ENCODE measurements around the gene VILL.

DNA sequence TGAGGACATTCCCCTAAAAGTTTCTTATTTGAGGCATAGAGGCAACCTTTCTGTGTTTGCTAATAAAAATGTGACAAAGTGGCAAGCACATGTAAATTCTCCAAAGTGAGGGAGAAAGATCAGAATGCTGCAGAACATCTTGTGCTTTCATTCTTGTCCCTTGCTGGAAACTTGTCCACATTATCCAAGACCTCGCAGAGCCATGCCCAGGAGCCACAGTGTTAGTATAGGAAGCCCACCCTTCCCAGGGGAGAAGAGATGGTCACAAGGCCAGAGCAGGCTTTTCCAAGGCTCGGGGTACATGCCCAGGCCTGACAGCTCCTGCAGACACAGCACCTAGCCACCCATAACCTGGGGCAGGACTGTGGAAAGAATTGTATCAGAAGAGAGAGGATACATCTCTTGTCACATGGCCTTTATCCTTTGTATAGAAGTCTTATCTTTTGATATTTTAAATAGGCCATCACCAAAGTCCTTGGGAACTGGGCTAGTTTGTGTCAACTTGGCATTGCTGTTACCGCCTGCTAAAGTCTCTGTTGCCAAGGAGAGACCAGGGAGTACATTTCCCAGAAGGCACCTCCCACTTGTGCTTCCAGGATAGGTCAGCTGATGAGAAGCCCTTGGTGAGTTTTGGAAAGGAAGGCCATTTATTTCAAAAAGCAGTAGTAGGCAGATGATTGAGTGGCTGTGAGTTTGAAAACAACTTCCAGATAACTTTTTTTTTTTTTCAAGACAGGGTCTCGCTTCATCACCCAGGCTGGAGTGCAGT lies 59.0 kb downstream of the VILL start:
- TF ChIP-seq POLR2AphosphoS5 (IDR thresholded peaks at IDR 0.05; ENCODE audit: low read depth, low read length): no peak
- no peak for TF ChIP-seq POLR2A (IDR thresholded peaks at IDR 0.05; ENCODE audit: low read depth, low read length)
- TF ChIP-seq TAF1 (IDR thresholded peaks at IDR 0.05; ENCODE audit: borderline replicate concordance, low read depth, low read length): no peak

All from GM12892 (cell line).